Mesodermal cell (in vitro differentiated cells): ENCODE measurements around the gene GPR55.

ENCODE experiments used
- H3K27ac ChIP-seq: 2 replicates; pipeline ENCODE4 v1.7.0; 2013; ENCODE audit warnings: mild to moderate bottlenecking, low read depth, low read length, moderate library complexity; ENCODE audit not compliant: severe bottlenecking
- H3K36me3 ChIP-seq: 2 replicates; pipeline ENCODE4 v1.7.1; 2013; ENCODE audit warnings: mild to moderate bottlenecking, low read length, moderate library complexity; ENCODE audit not compliant: control insufficient read depth, insufficient read depth
- H3K4me1 ChIP-seq: one replicate; pipeline ENCODE4 v1.7.1; 2013; ENCODE audit warnings: mild to moderate bottlenecking, low read length; ENCODE audit not compliant: insufficient read depth, control insufficient read depth, poor library complexity, severe bottlenecking
- H3K4me3 ChIP-seq: 2 replicates; pipeline ENCODE4 v1.7.0; 2013; ENCODE audit warnings: low read length, control low read depth, mild to moderate bottlenecking; ENCODE audit not compliant: insufficient read depth, poor library complexity, severe bottlenecking; ENCODE audit errors: extremely low read depth
- H3K9me3 ChIP-seq: 2 replicates; pipeline ENCODE4 v1.7.1; 2013; ENCODE audit warnings: mild to moderate bottlenecking, low read length, moderate library complexity; ENCODE audit not compliant: control insufficient read depth
- WGBS, 2 experiments: methylation state at CpG; one replicate each; pipeline ENCODE4 v1.1.5; 2013; ENCODE audit warnings: missing lambda C conversion rate in 2 of 2; ENCODE audit not compliant: insufficient coverage in 2 of 2; 5-methylcytosine and 5-hydroxymethylcytosine counted together

Gene GPR55

GRCh38 chr2:230933521-230934180 lies 8.6 kb upstream of the GPR55 start:
- WGBS, 2 experiments, result 79 to 90% methylated on average over 5 to 10 of the region's 10 CpGs
- Histone ChIP-seq H3K4me3 (no peak overlapping the region), H3K27ac (no peak overlapping the region), H3K4me1 (peaks cover 4% of the 10 kb centered on the region), H3K36me3 (no peaks in the 10 kb centered on the region), H3K9me3 (peaks cover 19% of the 10 kb centered on the region)

- Histone ChIP-seq H3K9me3 (peaks cover 15% of the 10 kb centered on the region), H3K36me3 (no peaks in the 10 kb centered on the region), H3K27ac (no peak overlapping the region), H3K4me3 (no peak overlapping the region), H3K4me1 (peaks cover 4% of the 10 kb centered on the region)
- WGBS, 2 experiments, result 85% methylated on average over 18 to 20 of the region's 22 CpGs
Measured at GRCh38 chr2:230932556-230933511, 7.8 kb upstream of the GPR55 start.

GRCh38 chr2:230931556-230932231 lies 6.7 kb upstream of the GPR55 start:
- 91 to 95% methylated on average over 7 to 22 of the region's 22 CpGs for WGBS, 2 experiments
- H3K27ac ChIP-seq, result no peak overlapping the region
- H3K36me3 ChIP-seq, result no peaks in the 10 kb centered on the region
- no peak overlapping the region for H3K4me3 ChIP-seq
- H3K4me1 ChIP-seq, result peaks cover 4% of the 10 kb centered on the region
- H3K9me3 ChIP-seq, result peaks cover 6% of the 10 kb centered on the region

- Histone ChIP-seq H3K27ac (no peak overlapping the region), H3K4me3 (no peak overlapping the region), H3K4me1 (peaks cover 4% of the 10 kb centered on the region), H3K9me3 (no peaks in the 10 kb centered on the region), H3K36me3 (no peaks in the 10 kb centered on the region)
- 90 to 94% methylated on average over 8 to 10 of the region's 10 CpGs for WGBS, 2 experiments
Measured at GRCh38 chr2:230930928-230931555, 6.0 kb upstream of the GPR55 start.

GRCh38 chr2:230930149-230930780 lies 5.2 kb upstream of the GPR55 start:
- H3K4me3 ChIP-seq, result no peak overlapping the region
- H3K36me3 ChIP-seq, result no peaks in the 10 kb centered on the region
- H3K9me3 ChIP-seq, result no peaks in the 10 kb centered on the region
- WGBS, 2 experiments, result 75 to 100% methylated on average over 3 of the region's 7 CpGs
- peaks cover 4% of the 10 kb centered on the region for H3K4me1 ChIP-seq
- H3K27ac ChIP-seq, result no peak overlapping the region

- H3K9me3 ChIP-seq, result no peaks in the 10 kb centered on the region
- no peaks in the 10 kb centered on the region for H3K36me3 ChIP-seq
- H3K4me1 ChIP-seq, result peaks cover 4% of the 10 kb centered on the region
- no peak overlapping the region for H3K4me3 ChIP-seq
- H3K27ac ChIP-seq, result no peak overlapping the region
- WGBS, 2 experiments, result 86 to 97% methylated on average over 6 to 10 of the region's 10 CpGs
Measured at GRCh38 chr2:230929381-230930148, 4.5 kb upstream of the GPR55 start.

- WGBS, 2 experiments, result 91 to 93% methylated on average over 9 of the region's 12 CpGs
- Histone ChIP-seq H3K4me3 (no peak overlapping the region), H3K27ac (no peak overlapping the region), H3K36me3 (no peaks in the 10 kb centered on the region), H3K9me3 (no peaks in the 10 kb centered on the region), H3K4me1 (peaks cover 4% of the 10 kb centered on the region)
Measured at GRCh38 chr2:230928701-230929380, 3.8 kb upstream of the GPR55 start.

- no peaks in the 10 kb centered on the region for H3K36me3 ChIP-seq
- WGBS, 2 experiments, result 97% methylated on average over 13 to 14 of the region's 14 CpGs
- H3K4me1 ChIP-seq, result peaks cover 4% of the 10 kb centered on the region
- no peaks in the 10 kb centered on the region for H3K9me3 ChIP-seq
- no peak overlapping the region for H3K27ac ChIP-seq
- H3K4me3 ChIP-seq, result no peak overlapping the region
Measured at GRCh38 chr2:230927711-230928341, 2.8 kb upstream of the GPR55 start.
